ENCODE results near the gene PREX1. TPM values are rescaled to one million over a fixed set of nuclear protein-coding genes. Genes with fewer than 3 reads are reported as not detected.

The PREX1 gene
- polyA plus RNA-seq, 4 donors: 13.7 to 16.7 (median 15.2) TPM

- no peak for DNase-seq (ENCODE audit: low read depth in 4 of 4, low spot score in 2 of 4)
Measured at GRCh38 chr20:48618052-48618451, 209.7 kb downstream of the PREX1 start.

DNA sequence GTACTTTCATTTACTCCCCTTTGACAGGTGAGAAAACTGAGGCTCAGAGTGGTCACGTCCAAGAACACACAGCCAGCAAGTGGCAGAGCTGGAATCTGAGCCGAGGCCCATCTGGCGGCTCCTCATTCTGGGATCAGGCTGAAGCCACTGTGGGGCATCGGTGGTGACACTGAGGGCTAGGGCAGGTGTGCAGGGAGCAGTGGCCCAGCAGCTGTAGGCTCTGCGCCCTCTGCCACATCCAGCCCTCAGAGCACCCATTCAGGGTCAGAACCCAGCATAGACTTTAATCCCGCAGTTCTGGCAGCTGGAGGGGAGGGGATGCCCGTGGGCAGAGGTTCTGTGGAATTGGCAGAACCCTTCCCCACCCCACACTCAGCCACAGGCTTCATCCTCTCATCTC lies 210.3 kb downstream of the PREX1 start:
- no peak for DNase-seq (ENCODE audit: low read depth in 4 of 4, low spot score in 2 of 4)

GRCh38 chr20:48616481-48616880 lies 211.3 kb downstream of the PREX1 start:
- DNase-seq (ENCODE audit: low read depth in 4 of 4, low spot score in 2 of 4): no peak

GRCh38 chr20:48615871-48616270 lies 211.9 kb downstream of the PREX1 start:
- no peak for DNase-seq (ENCODE audit: low read depth in 4 of 4, low spot score in 2 of 4)

- no peak for DNase-seq (ENCODE audit: low read depth in 4 of 4, low spot score in 2 of 4)
Measured at GRCh38 chr20:48614593-48615274, 213.1 kb downstream of the PREX1 start.

DNA sequence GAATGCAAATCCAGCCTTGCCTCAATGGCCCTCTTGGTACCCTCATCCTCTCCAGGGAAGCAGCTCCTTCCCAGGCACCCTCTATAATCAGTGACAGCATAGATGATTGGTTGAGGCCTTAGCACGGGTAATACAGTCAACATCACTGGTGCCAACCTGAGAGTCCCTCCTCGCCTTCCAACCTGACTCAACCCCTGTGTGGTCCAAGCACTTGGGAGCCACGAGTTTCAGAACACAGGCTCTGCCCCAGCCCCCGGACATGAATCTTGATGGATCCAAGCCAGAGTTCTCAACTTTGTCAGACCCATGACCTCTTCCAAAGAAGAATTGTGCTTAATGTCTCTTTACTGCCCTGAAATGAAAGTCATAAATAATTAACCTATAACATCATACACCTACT lies 213.9 kb downstream of the PREX1 start:
- DNase-seq (ENCODE audit: low read depth in 4 of 4, low spot score in 2 of 4): no peak

- no peak for DNase-seq (ENCODE audit: low read depth in 4 of 4, low spot score in 2 of 4)
Measured at GRCh38 chr20:48612335-48612734, 215.5 kb downstream of the PREX1 start.

GRCh38 chr20:48610996-48611395 lies 216.8 kb downstream of the PREX1 start:
- no peak for DNase-seq (ENCODE audit: low read depth in 4 of 4, low spot score in 2 of 4)

- DNase-seq (ENCODE audit: low read depth in 4 of 4, low spot score in 2 of 4): no peak
Measured at GRCh38 chr20:48609491-48609978, 218.3 kb downstream of the PREX1 start.

- no peak for DNase-seq (ENCODE audit: low read depth in 4 of 4, low spot score in 2 of 4)
Measured at GRCh38 chr20:48608756-48609155, 219.0 kb downstream of the PREX1 start.

- no peak for DNase-seq (ENCODE audit: low read depth in 4 of 4, low spot score in 2 of 4)
Measured at GRCh38 chr20:48607544-48607865, 220.3 kb downstream of the PREX1 start.

DNA sequence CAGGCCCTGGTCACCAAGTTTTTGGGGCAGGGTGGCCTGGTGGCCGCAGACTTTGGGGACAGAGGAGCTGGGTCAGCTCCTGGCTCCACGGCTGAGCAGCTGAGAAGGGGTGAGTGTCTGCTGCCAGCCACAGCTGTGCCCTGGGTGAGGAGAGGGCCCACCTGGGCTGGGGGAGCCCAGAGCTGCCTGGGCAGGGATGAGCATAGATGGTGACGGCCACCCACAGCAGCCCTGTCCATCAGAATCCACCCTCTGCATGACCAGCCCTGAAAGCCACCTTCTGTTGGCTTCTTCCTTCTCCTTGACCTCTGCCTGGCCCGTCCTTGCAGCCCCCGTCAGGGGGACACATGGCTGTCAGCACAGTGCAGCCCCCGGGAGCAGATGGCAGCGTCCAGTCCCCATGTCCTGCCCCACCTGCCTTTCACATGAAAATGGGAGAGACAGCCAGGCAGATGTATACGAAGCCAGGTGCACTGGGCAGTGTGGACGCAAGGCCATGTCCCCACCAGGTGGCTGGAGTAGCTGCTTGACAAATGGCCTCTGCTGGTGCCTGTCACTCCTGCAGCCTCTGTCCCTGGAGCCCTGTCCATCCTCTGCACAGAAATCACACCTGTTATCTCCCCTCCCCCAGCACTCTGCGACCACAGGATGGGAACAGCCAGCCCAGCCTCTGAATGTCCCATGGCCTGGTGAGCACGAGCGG lies 220.8 kb downstream of the PREX1 start:
- no peak for DNase-seq (ENCODE audit: low read depth in 4 of 4, low spot score in 2 of 4)

DNA sequence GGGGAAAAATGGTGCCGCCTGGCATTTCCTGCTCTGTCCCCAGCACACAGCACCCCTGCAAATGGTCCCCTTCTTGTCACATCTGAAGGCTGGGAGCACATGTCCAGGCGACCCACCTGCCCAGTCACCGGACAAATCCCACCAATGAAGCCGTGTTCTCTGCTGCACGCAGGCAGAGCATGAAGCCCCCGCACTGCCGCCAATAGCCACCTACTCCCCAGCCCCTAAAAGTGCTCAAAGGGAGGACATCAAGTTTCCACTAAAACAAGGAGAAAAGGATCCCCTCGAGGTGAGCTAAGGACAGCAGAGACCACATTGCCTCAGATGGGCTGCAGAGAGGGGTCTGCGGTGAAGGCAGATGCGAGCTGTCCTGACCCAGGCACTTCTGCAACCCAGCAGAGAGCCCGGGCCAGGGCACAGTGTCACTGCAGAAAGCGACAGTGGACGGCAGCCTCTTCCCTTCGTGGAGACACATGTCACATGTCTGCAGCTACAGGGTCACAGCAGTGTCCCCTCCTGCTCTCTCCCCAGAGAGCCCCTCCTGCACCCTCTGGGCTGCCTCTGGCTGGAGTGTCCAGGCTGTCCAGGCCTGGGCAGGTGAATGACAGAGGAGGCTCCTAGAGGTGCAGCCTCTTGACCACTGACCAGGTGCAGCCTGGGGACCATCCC lies 221.5 kb downstream of the PREX1 start:
- DNase-seq (ENCODE audit: low read depth in 4 of 4, low spot score in 2 of 4): no peak

GRCh38 chr20:48605364-48606171 lies 222.2 kb downstream of the PREX1 start:
- DNase-seq (ENCODE audit: low read depth in 4 of 4, low spot score in 2 of 4): no peak

DNA sequence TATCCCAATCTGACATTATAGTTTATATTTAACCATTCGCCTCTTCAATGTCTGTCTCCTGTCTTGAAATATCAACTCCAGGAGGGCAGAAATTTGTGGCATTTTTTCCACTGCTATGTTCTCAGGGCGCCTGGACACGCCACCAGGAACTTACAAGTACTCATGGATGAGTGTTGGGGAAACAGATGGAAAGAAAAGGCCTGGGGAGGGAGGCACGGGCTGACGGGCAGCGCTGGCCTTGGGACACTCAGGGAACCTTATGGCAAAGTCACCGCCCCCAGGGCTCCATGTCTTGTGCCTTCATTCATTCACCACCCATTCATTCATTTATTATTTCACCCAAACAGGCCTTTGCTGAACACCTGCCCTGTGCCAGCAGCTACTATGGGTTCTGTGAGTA lies 222.9 kb downstream of the PREX1 start:
- no peak for DNase-seq (ENCODE audit: low read depth in 4 of 4, low spot score in 2 of 4)

DNA sequence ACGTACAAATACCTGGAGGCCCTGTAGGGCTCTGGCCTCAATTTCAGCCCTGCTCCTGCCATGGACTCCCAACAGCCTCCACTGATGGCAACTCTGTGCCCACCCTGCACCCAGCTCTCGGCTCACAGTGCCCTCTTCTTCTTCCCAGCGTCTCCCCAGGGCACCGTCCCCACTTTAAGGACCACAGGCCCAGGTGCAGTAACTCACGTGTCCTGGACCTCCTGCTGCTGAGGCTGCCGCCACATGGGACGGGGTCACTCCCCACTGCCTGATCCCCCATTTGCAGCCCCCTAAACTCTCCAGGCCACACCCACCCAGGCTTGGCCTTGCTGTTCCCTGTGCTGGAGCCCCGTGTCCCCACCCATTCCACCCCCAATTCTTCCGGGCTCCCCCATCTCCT lies 223.4 kb downstream of the PREX1 start:
- no peak for DNase-seq (ENCODE audit: low read depth in 4 of 4, low spot score in 2 of 4)

DNA sequence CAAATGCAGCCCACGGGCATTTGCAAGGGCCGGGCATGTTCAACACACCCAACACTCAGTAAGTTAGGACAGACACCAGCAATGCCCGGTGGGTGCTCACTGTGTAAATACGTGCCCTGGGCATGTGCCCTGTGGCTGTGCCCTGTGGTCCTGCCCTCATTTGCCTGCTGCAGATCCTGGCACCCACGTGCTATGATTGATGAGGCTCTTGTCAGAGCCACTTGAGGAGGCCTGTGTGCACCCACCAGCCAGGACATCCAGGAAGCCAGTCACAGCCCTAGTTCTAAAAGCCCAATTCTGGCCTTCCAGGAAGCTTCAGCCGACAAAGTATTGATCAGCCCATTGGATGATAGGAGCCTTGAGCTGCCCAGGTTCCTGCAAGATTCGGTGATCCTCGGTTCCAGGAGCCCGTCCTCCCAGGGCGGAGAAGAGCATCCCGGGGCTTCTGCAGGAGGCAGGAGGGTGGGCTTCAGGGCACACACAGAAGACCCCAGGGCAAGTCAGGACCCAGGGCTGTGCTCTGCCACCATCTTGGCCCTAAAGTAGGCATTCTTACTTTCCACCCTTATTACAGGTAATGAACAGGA lies 223.9 kb downstream of the PREX1 start:
- no peak for DNase-seq (ENCODE audit: low read depth in 4 of 4, low spot score in 2 of 4)

DNA sequence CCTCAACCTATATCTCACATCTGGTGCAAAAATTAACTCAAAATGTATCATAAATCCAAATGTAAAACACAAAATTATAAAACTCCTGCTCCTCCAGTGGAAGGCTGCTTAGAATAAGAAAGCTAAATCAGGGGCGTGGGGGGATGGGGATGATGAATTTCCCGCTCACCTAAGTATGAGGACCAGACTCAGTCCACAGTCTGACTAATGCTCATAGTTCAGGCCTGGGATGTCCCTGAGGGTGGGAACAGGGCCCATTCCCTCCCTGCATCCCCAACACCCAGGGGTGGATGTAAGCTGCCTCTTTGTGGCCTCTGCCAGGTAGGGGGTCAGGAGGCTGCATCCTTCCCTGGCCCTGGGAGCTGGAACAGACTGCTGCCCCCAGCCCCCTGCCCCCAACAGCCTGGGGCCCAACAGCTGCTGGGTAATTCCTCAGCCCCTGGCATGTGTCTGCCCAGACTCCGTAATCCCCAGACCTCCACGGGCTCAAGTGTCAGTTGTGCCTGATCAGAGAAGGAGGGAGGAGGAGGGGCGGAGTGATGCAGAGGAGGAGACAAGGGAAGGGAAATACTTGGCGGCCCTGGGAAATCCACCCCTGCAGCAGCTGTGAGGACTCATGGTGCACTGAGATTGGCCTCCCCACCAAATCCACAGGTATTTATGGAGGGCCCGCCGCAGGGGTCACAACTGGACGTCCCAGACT lies 224.5 kb downstream of the PREX1 start:
- DNase-seq (ENCODE audit: low read depth in 4 of 4, low spot score in 2 of 4): peak in 1 of 4 donors; percentile 31

DNA sequence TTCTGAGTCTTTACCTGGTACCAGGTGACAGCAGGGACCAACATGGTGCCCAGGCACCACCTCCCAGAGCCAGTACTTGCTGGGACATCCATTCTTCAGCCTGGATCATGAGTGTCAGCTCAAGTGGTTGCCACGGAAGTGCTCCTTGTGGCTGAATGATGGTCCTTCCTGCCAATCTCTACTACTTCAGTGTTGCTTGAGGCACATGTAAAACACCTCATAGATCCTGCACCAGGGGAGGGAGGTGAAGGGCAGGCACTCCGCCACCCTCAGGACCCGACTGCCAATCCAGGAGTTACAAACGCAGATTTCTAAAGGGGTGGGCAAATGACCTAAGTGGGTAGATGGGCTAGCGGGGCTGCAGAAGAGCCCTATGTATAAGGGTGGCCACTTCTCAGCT lies 226.0 kb downstream of the PREX1 start:
- no peak for DNase-seq (ENCODE audit: low read depth in 4 of 4, low spot score in 2 of 4)

DNA sequence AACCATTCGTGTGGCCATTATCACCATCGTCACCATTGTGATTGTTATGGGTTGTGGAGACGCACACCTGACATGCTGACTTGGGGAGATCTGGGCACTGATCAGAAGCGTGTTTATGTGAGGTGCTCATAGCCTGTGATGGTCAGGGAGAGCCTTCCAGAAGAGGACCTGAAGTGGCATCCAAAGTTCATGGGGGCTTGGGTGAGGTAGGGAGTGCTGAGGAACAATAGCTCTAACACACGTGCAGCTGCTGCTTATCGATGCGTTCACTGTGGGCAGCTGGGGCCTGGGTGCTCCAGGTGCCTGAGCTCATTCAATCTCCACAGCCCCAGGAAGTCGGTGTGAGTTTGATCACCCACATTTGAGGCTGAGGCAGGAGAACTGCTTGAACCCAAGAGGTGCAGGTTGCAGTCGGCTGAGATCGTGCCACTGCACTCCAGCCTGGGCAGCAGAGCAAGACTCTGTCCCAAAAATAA lies 227.3 kb downstream of the PREX1 start:
- no peak for DNase-seq (ENCODE audit: low read depth in 4 of 4, low spot score in 2 of 4)

Measured in left renal cortex interstitium (tissue), 4 donors.